Calu3 (cell line): ENCODE results near the gene NFU1. TPM values are rescaled to one million over a fixed set of nuclear protein-coding genes. Genes with fewer than 3 reads are reported as not detected.
"Not testable (repeated sequence)": the region's sequence is repeated elsewhere in the genome, so short reads cannot be mapped to it uniquely, and the experiment has no call there.

ENCODE experiments used
- BruUV-seq: library from RNA; stranded (reverse); fragments of 400-500 nt; replicated peaks from 2 replicates; lab custom pipeline; 2021; lab: Mats Ljungman, UMichigan
- CTCF ChIA-PET: fragments of 300-600 bp; sonication (Branson Sonifier 250); formaldehyde crosslinking; loops from one replicate; lab custom pipeline; 2022; ENCODE audit warnings: antibody characterized with exemption; lab: Charles Lee
- DNase-seq: peaks from one replicate; pipeline ENCODE4 v3.0.0; 2022
- H3K27ac Mint-ChIP-seq: one replicate; pipeline ENCODE4 v1.8.0; 2022; ENCODE audit warnings: mixed read lengths; ENCODE audit not compliant: unreplicated experiment
- H3K27me3 Mint-ChIP-seq: one replicate; pipeline ENCODE4 v1.8.0; 2022; ENCODE audit warnings: mixed read lengths; ENCODE audit not compliant: unreplicated experiment
- H3K36me3 Mint-ChIP-seq: one replicate; pipeline ENCODE4 v1.8.0; 2022; ENCODE audit warnings: mild to moderate bottlenecking, moderate library complexity, mixed read lengths; ENCODE audit not compliant: insufficient read depth, unreplicated experiment
- H3K4me1 Mint-ChIP-seq: one replicate; pipeline ENCODE4 v1.8.0; 2022; ENCODE audit warnings: mild to moderate bottlenecking, low read depth, mixed read lengths; ENCODE audit not compliant: unreplicated experiment
- H3K4me3 Mint-ChIP-seq: one replicate; pipeline ENCODE4 v1.8.0; 2022; ENCODE audit warnings: mild to moderate bottlenecking, low read depth, moderate library complexity, mixed read lengths; ENCODE audit not compliant: unreplicated experiment
- H3K9me3 Mint-ChIP-seq: one replicate; pipeline ENCODE4 v1.8.0; 2022; ENCODE audit warnings: low read depth, mixed read lengths; ENCODE audit not compliant: unreplicated experiment
- CTCF ChIP-seq: fragments of 200-600 bp; IDR thresholded peaks from one replicate; pipeline ENCODE4 v1.8.0; 2022; ENCODE audit warnings: antibody characterized with exemption; ENCODE audit not compliant: unreplicated experiment
- intact Hi-C: fragments of 100-400 bp; cut with micrococcal nuclease; formaldehyde crosslinking; loops from one replicate; pipeline ENCODE4 v1.10.0; 2022; ENCODE audit not compliant: unreplicated experiment
- total RNA-seq: library from RNA; stranded (reverse); gene quantifications from 2 replicates; pipeline ENCODE4 v1.2.3, GENCODE V29; 2022

NFU1 gene
- total RNA-seq, 1 experiment from 2014 or later: 23.4 TPM

- BruUV-seq: no TSS peak
- Mint-ChIP-seq H3K4me3 (no peak overlapping the region), H3K27me3 (no peaks in the 10 kb centered on the region), H3K36me3 (peaks cover 74% of the 10 kb centered on the region), H3K27ac (no peak overlapping the region), H3K4me1 (no peaks in the 10 kb centered on the region), H3K9me3 (no peaks in the 10 kb centered on the region)
- CTCF ChIA-PET: no interaction called here
- TF ChIP-seq CTCF: no peak
- intact Hi-C loops: no loop called here
- no peak for DNase-seq
Measured at GRCh38 chr2:69359371-69359770, 77.9 kb downstream of the NFU1 start.

GRCh38 chr2:69358914-69359313, 78.3 kb downstream of the NFU1 start:
- H3K9me3 Mint-ChIP-seq: no peaks in the 10 kb centered on the region
- no peak for TF ChIP-seq CTCF
- no TSS peak for BruUV-seq
- no peak overlapping the region for H3K27ac Mint-ChIP-seq
- H3K36me3 Mint-ChIP-seq: peaks cover 77% of the 10 kb centered on the region
- intact Hi-C loops: no loop called here
- H3K4me1 Mint-ChIP-seq: no peaks in the 10 kb centered on the region
- CTCF ChIA-PET: no interaction called here
- H3K4me3 Mint-ChIP-seq: no peak overlapping the region
- no peak for DNase-seq
- no peaks in the 10 kb centered on the region for H3K27me3 Mint-ChIP-seq

GRCh38 chr2:69356471-69356870, 80.8 kb downstream of the NFU1 start:
- H3K4me3 Mint-ChIP-seq: no peak overlapping the region
- TF ChIP-seq CTCF: no peak
- DNase-seq: no peak
- no peaks in the 10 kb centered on the region for H3K4me1 Mint-ChIP-seq
- intact Hi-C loops: no loop called here
- BruUV-seq: no TSS peak
- H3K27ac Mint-ChIP-seq: no peak overlapping the region
- CTCF ChIA-PET: no interaction called here
- no peaks in the 10 kb centered on the region for H3K9me3 Mint-ChIP-seq
- H3K36me3 Mint-ChIP-seq: peaks cover 81% of the 10 kb centered on the region
- H3K27me3 Mint-ChIP-seq: no peaks in the 10 kb centered on the region

GRCh38 chr2:69354976-69355375, 82.3 kb downstream of the NFU1 start:
- H3K27ac Mint-ChIP-seq, intact Hi-C loops, BruUV-seq, CTCF ChIA-PET, H3K9me3 Mint-ChIP-seq, H3K4me3 Mint-ChIP-seq, H3K4me1 Mint-ChIP-seq, DNase-seq, H3K27me3 Mint-ChIP-seq: not testable (repeated sequence)
- peaks cover 79% of the 10 kb centered on the region for H3K36me3 Mint-ChIP-seq

- no peak overlapping the region for H3K27ac Mint-ChIP-seq
- no peaks in the 10 kb centered on the region for H3K27me3 Mint-ChIP-seq
- no TSS peak for BruUV-seq
- H3K9me3 Mint-ChIP-seq: no peaks in the 10 kb centered on the region
- no peak for TF ChIP-seq CTCF
- no peak overlapping the region for H3K4me3 Mint-ChIP-seq
- intact Hi-C loops: no loop called here
- peaks cover 83% of the 10 kb centered on the region for H3K36me3 Mint-ChIP-seq
- DNase-seq: no peak
- H3K4me1 Mint-ChIP-seq: no peaks in the 10 kb centered on the region
- CTCF ChIA-PET: no interaction called here
Measured at GRCh38 chr2:69353360-69353759, 83.9 kb downstream of the NFU1 start.
